ENCODE results near the gene PCSK5. TPM values are rescaled to one million over a fixed set of nuclear protein-coding genes. Genes with fewer than 3 reads are reported as not detected.

PCSK5 gene
- total RNA-seq, 1 experiment from 2014 or later, result 0.17 TPM

DNA sequence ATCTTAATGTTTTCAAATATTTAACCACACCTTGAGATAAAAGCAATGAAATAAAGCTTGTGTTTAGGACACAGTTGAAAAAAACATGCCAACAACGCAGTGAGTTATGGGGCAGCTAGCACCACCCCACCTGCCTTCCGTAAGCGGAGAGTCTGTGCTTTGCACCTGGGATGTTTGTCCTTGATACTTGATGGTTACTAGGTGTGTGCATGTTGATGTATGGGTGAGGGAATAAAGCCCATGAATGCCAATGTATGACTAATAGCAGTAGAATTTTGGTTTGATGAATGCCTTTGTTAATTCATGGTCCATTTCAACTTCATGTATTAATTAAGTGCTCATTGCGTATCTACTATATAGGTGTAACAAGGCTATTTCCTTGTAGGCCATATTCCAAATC, 74.0 kb downstream of the PCSK5 start:
- ChIA-PET POLR2A (ENCODE audit: low non-redundant PET) (no interaction called here), CTCF (no interaction called here)
- Histone ChIP-seq H3K4me3 (ENCODE audit: low read depth, low read length, poor library complexity, severe bottlenecking) (no peak overlapping the region), H3K9me3 (ENCODE audit: low read depth, low read length, poor library complexity, severe bottlenecking) (no peaks in the 10 kb centered on the region), H3K27ac (ENCODE audit: low read depth, low read length, poor library complexity, severe bottlenecking) (no peak overlapping the region), H3K27me3 (replicated peaks; ENCODE audit: insufficient read depth, low read depth, low read length, poor library complexity) (no peaks in the 10 kb centered on the region), H3K4me1 (ENCODE audit: insufficient read depth, low read length, poor library complexity, severe bottlenecking) (no peaks in the 10 kb centered on the region), H3K36me3 (ENCODE audit: insufficient read depth, low read length, poor library complexity, severe bottlenecking) (no peaks in the 10 kb centered on the region)
- TF ChIP-seq, protein P1, sequence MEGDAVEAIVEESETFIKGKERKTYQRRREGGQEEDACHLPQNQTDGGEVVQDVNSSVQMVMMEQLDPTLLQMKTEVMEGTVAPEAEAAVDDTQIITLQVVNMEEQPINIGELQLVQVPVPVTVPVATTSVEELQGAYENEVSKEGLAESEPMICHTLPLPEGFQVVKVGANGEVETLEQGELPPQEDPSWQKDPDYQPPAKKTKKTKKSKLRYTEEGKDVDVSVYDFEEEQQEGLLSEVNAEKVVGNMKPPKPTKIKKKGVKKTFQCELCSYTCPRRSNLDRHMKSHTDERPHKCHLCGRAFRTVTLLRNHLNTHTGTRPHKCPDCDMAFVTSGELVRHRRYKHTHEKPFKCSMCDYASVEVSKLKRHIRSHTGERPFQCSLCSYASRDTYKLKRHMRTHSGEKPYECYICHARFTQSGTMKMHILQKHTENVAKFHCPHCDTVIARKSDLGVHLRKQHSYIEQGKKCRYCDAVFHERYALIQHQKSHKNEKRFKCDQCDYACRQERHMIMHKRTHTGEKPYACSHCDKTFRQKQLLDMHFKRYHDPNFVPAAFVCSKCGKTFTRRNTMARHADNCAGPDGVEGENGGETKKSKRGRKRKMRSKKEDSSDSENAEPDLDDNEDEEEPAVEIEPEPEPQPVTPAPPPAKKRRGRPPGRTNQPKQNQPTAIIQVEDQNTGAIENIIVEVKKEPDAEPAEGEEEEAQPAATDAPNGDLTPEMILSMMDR (conservative IDR thresholded peaks at IDR 0.05; ENCODE audit: low read depth, low read length), result no peak
- TF ChIP-seq EZH2 (IDR thresholded peaks at IDR 0.05; ENCODE audit: borderline replicate concordance, low read depth, low read length, poor library complexity, severe bottlenecking), result no peak
- DNase-seq (ENCODE audit: low spot score), result no peak
- BruUV-seq (replicated peaks), result no TSS peak
- intact Hi-C loops (cut with micrococcal nuclease; ENCODE audit: unreplicated experiment), result no loop called here

DNA sequence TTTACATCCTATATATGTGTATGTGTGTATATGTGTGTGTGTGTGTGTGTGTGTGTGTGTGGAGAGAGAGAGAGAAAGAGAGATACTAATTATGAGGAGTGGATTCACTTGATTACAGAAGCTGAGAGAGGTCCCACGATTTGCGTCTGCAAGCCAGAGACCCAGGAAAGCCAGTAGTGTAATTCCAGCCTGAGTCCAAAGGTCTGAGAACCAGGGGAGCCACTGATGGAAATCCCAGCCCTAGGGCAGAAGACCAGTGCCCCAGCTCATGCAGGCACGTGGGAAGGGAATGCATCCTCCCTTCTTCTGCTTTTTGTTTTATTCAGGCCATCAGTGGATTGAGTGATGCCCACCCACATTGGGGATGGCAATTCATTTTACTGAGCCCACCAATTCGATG, 74.8 kb downstream of the PCSK5 start:
- CTCF ChIA-PET, result no interaction called here
- no peak overlapping the region for H3K4me3 ChIP-seq (ENCODE audit: low read depth, low read length, poor library complexity, severe bottlenecking)
- intact Hi-C loops (cut with micrococcal nuclease; ENCODE audit: unreplicated experiment), result no loop called here
- POLR2A ChIA-PET (ENCODE audit: low non-redundant PET), result no interaction called here
- H3K27me3 ChIP-seq (replicated peaks; ENCODE audit: insufficient read depth, low read depth, low read length, poor library complexity), result no peaks in the 10 kb centered on the region
- DNase-seq (ENCODE audit: low spot score), result no peak
- no peak overlapping the region for H3K27ac ChIP-seq (ENCODE audit: low read depth, low read length, poor library complexity, severe bottlenecking)
- TF ChIP-seq EZH2 (IDR thresholded peaks at IDR 0.05; ENCODE audit: borderline replicate concordance, low read depth, low read length, poor library complexity, severe bottlenecking), result no peak
- TF ChIP-seq, protein P1 (conservative IDR thresholded peaks at IDR 0.05; ENCODE audit: low read depth, low read length), result no peak
- BruUV-seq (replicated peaks), result no TSS peak
- H3K4me1 ChIP-seq (ENCODE audit: insufficient read depth, low read length, poor library complexity, severe bottlenecking), result no peaks in the 10 kb centered on the region
- no peaks in the 10 kb centered on the region for H3K36me3 ChIP-seq (ENCODE audit: insufficient read depth, low read length, poor library complexity, severe bottlenecking)
- no peaks in the 10 kb centered on the region for H3K9me3 ChIP-seq (ENCODE audit: low read depth, low read length, poor library complexity, severe bottlenecking)

DNA sequence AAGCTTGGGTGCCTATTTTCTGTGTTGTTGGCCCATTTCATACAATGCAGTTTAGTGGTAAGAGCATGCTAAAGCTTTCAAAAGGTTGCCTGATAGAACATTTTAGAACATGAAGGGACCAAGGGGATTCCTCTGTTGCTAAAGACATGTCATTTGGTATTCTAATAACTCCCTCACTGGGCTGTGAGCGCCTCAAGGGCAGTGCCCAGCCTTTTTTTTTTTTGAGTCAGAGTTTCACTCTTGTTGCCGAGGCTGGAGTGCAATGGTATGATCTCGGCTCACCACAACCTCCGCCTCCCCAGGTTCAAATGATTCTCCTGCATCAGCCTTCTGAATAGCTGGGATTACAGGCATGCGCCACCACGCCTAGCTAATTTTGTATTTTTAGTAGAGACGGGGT, 77.1 kb downstream of the PCSK5 start:
- CTCF ChIA-PET, result no interaction called here
- POLR2A ChIA-PET (ENCODE audit: low non-redundant PET), result no interaction called here
- Histone ChIP-seq H3K36me3 (ENCODE audit: insufficient read depth, low read length, poor library complexity, severe bottlenecking) (no peaks in the 10 kb centered on the region), H3K27ac (ENCODE audit: low read depth, low read length, poor library complexity, severe bottlenecking) (no peak overlapping the region), H3K4me1 (ENCODE audit: insufficient read depth, low read length, poor library complexity, severe bottlenecking) (no peaks in the 10 kb centered on the region), H3K27me3 (replicated peaks; ENCODE audit: insufficient read depth, low read depth, low read length, poor library complexity) (no peaks in the 10 kb centered on the region), H3K9me3 (ENCODE audit: low read depth, low read length, poor library complexity, severe bottlenecking) (no peaks in the 10 kb centered on the region), H3K4me3 (ENCODE audit: low read depth, low read length, poor library complexity, severe bottlenecking) (no peak overlapping the region)
- no peak for TF ChIP-seq EZH2 (IDR thresholded peaks at IDR 0.05; ENCODE audit: borderline replicate concordance, low read depth, low read length, poor library complexity, severe bottlenecking)
- TF ChIP-seq, protein P1 (conservative IDR thresholded peaks at IDR 0.05; ENCODE audit: low read depth, low read length), result no peak
- no peak for DNase-seq (ENCODE audit: low spot score)
- BruUV-seq (replicated peaks), result no TSS peak
- intact Hi-C loops (cut with micrococcal nuclease; ENCODE audit: unreplicated experiment), result no loop called here

Data from A673 (cell line).